Measurements from ENCODE around the gene FZD7. TPM values are rescaled to one million over a fixed set of nuclear protein-coding genes. Genes with fewer than 3 reads are reported as not detected.

Gene FZD7
- total RNA-seq, 1 experiment from 2014 or later = 302 TPM

- Histone ChIP-seq H3K9me3 (ENCODE audit: control insufficient read depth, low read depth, low read length) (no peaks in the 10 kb centered on the region), H2BK12ac (ENCODE audit: insufficient read length, low read depth, low read length) (no peak overlapping the region), H3T11ph (ENCODE audit: low read length) (no peak overlapping the region), H2AK5ac (ENCODE audit: insufficient read length, low read length) (no peak overlapping the region), H3K27ac (ENCODE audit: insufficient read length, low read depth, low read length) (no peak overlapping the region), H3K56ac (ENCODE audit: insufficient read length, low read depth, low read length) (no peak overlapping the region), H3K4me2 (ENCODE audit: insufficient read depth, insufficient read length, low read length) (no peak overlapping the region), H2BK15ac (ENCODE audit: low read depth, low read length) (0 out of 2 replicates have a peak overlapping the region, but pooled peaks have one; percentile 58), H3K23ac (ENCODE audit: insufficient read length, low read depth, low read length) (no peak overlapping the region), H2BK120ac (ENCODE audit: low read depth, low read length, poor library complexity, severe bottlenecking) (no peak overlapping the region), H2BK5ac (ENCODE audit: insufficient read length, low read length) (no peak overlapping the region), H4K20me1 (ENCODE audit: control insufficient read depth, insufficient read depth, insufficient read length) (no peaks in the 10 kb centered on the region), H3K79me1 (ENCODE audit: insufficient read depth, low read depth, low read length, poor library complexity, severe bottlenecking) (no peaks in the 10 kb centered on the region), H3K9ac (ENCODE audit: extremely low read depth, insufficient read length, low read length) (no peak overlapping the region), H2AFZ (ENCODE audit: low read length) (no peak overlapping the region), H3K18ac (ENCODE audit: insufficient read length, low read depth, low read length) (no peak overlapping the region), H3K14ac (ENCODE audit: insufficient read depth, low read length) (no peak overlapping the region), H2BK20ac (ENCODE audit: low read depth, low read length, poor library complexity, severe bottlenecking) (no peak overlapping the region), H4K5ac (ENCODE audit: insufficient read length, low read depth, low read length) (no peak overlapping the region), H3K79me2 (ENCODE audit: insufficient read depth, low read length) (no peaks in the 10 kb centered on the region), H3K4me1 (ENCODE audit: insufficient read depth, low read length) (no peaks in the 10 kb centered on the region; the same call in 1 of the 2 replicates), H3K4ac (ENCODE audit: low read depth, low read length) (no peak overlapping the region), H4K8ac (replicated peaks; ENCODE audit: insufficient read length, low read depth, low read length) (no peak overlapping the region), H3K27me3 (ENCODE audit: insufficient read depth, low read length) (no peaks in the 10 kb centered on the region), H3K23me2 (ENCODE audit: insufficient read length, low read depth, low read length, poor library complexity, severe bottlenecking) (no peaks in the 10 kb centered on the region), H4K91ac (ENCODE audit: insufficient read length, low read depth, low read length) (no peak overlapping the region)
- DNase-seq = no peak
- peaks cover 26 to 30% of the 10 kb centered on the region in 2 experiments for H3K4me1 Mint-ChIP-seq
- no peak for TF ChIP-seq CTCF (conservative IDR thresholded peaks at IDR 0.05)
- H3K27me3 Mint-ChIP-seq (ENCODE audit: low read depth) = no peaks in the 10 kb centered on the region
- no peaks in the 10 kb centered on the region for H3K9me3 Mint-ChIP-seq
- no CpG with 5 or more reads among the region's 8 CpGs for WGBS (ENCODE audit: extremely low coverage, insufficient read length, low lambda C conversion rate)
- H3K36me3 Mint-ChIP-seq (ENCODE audit: insufficient read depth in 1 of 3, low read depth in 3 of 3) = peaks cover 0 to 20% (median 0%) of the 10 kb centered on the region in 3 experiments; a peak in 4 of 7 replicates
- peak overlapping the region in 2 of 3 experiments; percentile 49 to 58; a peak in 2 of 7 replicates for H3K27ac Mint-ChIP-seq
- no peak overlapping the region for H3K4me3 Mint-ChIP-seq
These were observed 47.8 kb upstream of the FZD7 start for GRCh38 chr2:201985728-201986462.

Measured in H9 (cell line).